DND-41 (cell line): ENCODE results near the gene FAM83B.
"Not testable (repeated sequence)": the region's sequence is repeated elsewhere in the genome, so short reads cannot be mapped to it uniquely, and the experiment has no call there.

Source experiments
- ATAC-seq: fragments of 200-7000 bp; cut with Tn5 transposase; 3 replicates; pipeline ENCODE4 v1.9.1; 2021; ENCODE audit warnings: low read depth; ENCODE audit not compliant: insufficient read depth
- DNase-seq: peaks from one replicate; pipeline ENCODE4 v3.0.0-alpha.2; 2020
- H2AFZ ChIP-seq: 2 replicates; pipeline ENCODE4 v1.6.0; 2012; ENCODE audit warnings: low read depth, low read length
- H3K27ac ChIP-seq: 2 replicates; pipeline ENCODE4 v1.5.1; 2012; ENCODE audit warnings: low read length, inconsistent platforms
- H3K27me3 ChIP-seq: fragments of 200-600 bp; sonication (generic); 2 replicates; pipeline ENCODE4 v1.6.0; 2012; ENCODE audit warnings: low read length, mild to moderate bottlenecking, inconsistent platforms; ENCODE audit not compliant: insufficient read depth, poor library complexity
- H3K36me3 ChIP-seq: 2 replicates; pipeline ENCODE4 v1.5.1; 2012; ENCODE audit warnings: low read length, inconsistent platforms; ENCODE audit not compliant: insufficient read depth
- H3K4me1 ChIP-seq: 2 replicates; pipeline ENCODE4 v1.5.1; 2012; ENCODE audit warnings: mild to moderate bottlenecking, low read length; ENCODE audit not compliant: insufficient read depth
- H3K4me2 ChIP-seq: 2 replicates; pipeline ENCODE4 v1.6.0; 2012; ENCODE audit warnings: mild to moderate bottlenecking, moderate library complexity, low read length, inconsistent platforms; ENCODE audit not compliant: insufficient read depth
- H3K4me3 ChIP-seq, 2 experiments: fragments of 200-600 bp in 1 of 2; shearing (Covaris generic) in 1 of 2; 2 replicates each; pipeline ENCODE4 v1.5.1; 2012 to 2016; ENCODE audit warnings: inconsistent platforms in 2 of 2, low read length in 2 of 2, mild to moderate bottlenecking in 2 of 2, low read depth in 1 of 2, moderate library complexity in 1 of 2
- H3K79me2 ChIP-seq: 2 replicates; pipeline ENCODE4 v1.6.0; 2012; ENCODE audit warnings: low read length, inconsistent platforms; ENCODE audit not compliant: insufficient read depth
- H3K9ac ChIP-seq: 2 replicates; pipeline ENCODE4 v1.6.0; 2012; ENCODE audit warnings: low read depth, mild to moderate bottlenecking, inconsistent platforms, low read length, moderate library complexity
- H3K9me3 ChIP-seq: 2 replicates; pipeline ENCODE4 v1.5.1; 2012; ENCODE audit warnings: low read length, moderate library complexity, mild to moderate bottlenecking, inconsistent platforms; ENCODE audit not compliant: insufficient read depth, severe bottlenecking
- H4K20me1 ChIP-seq: 2 replicates; pipeline ENCODE4 v1.6.0; 2012; ENCODE audit warnings: low read length; ENCODE audit not compliant: insufficient read depth
- EZH2 ChIP-seq: IDR thresholded peaks from 3 replicates; pipeline ENCODE4 v1.6.1; 2012; ENCODE audit warnings: borderline replicate concordance, low read depth, mild to moderate bottlenecking, moderate library complexity, low read length, inconsistent platforms; ENCODE audit not compliant: severe bottlenecking
- TF ChIP-seq, protein P1 (sequence below): IDR thresholded peaks from 2 replicates; pipeline ENCODE4 v1.5.1; 2012; ENCODE audit warnings: borderline replicate concordance, low read length, moderate library complexity, mild to moderate bottlenecking; ENCODE audit not compliant: poor library complexity, severe bottlenecking; ENCODE audit errors: extremely low read depth

FAM83B gene

DNA sequence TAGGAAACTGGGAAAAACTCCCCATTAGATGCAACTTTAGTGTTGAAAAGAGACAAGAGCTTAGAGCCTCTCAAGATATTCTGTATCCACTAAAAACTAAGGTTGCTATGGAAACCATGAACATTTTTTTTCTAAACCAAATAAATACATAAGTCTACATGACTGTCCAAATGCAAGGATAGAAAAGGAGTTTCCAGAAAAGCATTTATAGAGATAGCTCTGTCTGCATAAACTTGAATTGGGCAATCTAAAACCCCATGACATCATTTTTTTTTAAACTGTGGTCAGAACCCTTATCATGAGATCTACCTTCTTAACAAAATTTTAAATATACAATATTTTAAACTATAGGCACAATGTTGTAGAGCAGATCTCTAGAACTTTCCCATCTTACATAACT lies 36.4 kb upstream of the FAM83B start:
- Histone ChIP-seq H2AFZ (no peak overlapping the region), H3K9ac (no peak overlapping the region), H3K9me3 (no peaks in the 10 kb centered on the region), H3K27me3 (no peaks in the 10 kb centered on the region), H3K36me3 (no peaks in the 10 kb centered on the region), H3K4me2 (no peak overlapping the region), H3K4me3 (no peak overlapping the region), H3K27ac (no peak overlapping the region), H4K20me1 (no peaks in the 10 kb centered on the region), H3K4me1 (no peaks in the 10 kb centered on the region), H3K79me2 (no peaks in the 10 kb centered on the region)
- ATAC-seq (no peak), DNase-seq (no peak)
- no peak for TF ChIP-seq EZH2
- TF ChIP-seq, protein P1, sequence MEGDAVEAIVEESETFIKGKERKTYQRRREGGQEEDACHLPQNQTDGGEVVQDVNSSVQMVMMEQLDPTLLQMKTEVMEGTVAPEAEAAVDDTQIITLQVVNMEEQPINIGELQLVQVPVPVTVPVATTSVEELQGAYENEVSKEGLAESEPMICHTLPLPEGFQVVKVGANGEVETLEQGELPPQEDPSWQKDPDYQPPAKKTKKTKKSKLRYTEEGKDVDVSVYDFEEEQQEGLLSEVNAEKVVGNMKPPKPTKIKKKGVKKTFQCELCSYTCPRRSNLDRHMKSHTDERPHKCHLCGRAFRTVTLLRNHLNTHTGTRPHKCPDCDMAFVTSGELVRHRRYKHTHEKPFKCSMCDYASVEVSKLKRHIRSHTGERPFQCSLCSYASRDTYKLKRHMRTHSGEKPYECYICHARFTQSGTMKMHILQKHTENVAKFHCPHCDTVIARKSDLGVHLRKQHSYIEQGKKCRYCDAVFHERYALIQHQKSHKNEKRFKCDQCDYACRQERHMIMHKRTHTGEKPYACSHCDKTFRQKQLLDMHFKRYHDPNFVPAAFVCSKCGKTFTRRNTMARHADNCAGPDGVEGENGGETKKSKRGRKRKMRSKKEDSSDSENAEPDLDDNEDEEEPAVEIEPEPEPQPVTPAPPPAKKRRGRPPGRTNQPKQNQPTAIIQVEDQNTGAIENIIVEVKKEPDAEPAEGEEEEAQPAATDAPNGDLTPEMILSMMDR: no peak

DNA sequence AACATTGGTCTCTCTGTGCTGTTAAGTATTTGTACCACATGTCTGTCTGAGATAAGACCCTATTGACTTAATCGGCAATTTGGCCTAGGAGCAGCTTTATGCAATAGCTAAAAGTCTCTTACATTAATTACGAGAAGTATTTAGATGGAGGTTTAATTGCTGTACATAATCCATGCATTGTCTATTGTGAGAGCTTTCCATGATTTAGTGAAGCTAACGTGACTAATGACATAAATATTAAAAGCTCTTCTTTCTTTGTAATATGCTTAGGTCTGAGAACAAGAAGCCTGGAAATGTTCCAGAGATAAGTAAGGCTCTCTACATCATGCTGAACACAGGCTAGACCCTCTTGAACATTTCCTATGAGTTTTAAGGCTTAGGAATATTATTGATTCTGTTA lies 32.7 kb upstream of the FAM83B start:
- H3K9me3 ChIP-seq: no peaks in the 10 kb centered on the region
- no peak overlapping the region for H3K4me2 ChIP-seq
- ATAC-seq (no peak), DNase-seq (no peak)
- no peaks in the 10 kb centered on the region for H4K20me1 ChIP-seq
- H3K4me1 ChIP-seq: no peaks in the 10 kb centered on the region
- H3K79me2 ChIP-seq: no peaks in the 10 kb centered on the region
- no peaks in the 10 kb centered on the region for H3K27me3 ChIP-seq
- no peak for TF ChIP-seq EZH2
- TF ChIP-seq, protein P1: no peak
- no peak overlapping the region for H3K4me3 ChIP-seq
- no peaks in the 10 kb centered on the region for H3K36me3 ChIP-seq
- no peak overlapping the region for H2AFZ ChIP-seq
- no peak overlapping the region for H3K9ac ChIP-seq
- H3K27ac ChIP-seq: no peak overlapping the region

DNA sequence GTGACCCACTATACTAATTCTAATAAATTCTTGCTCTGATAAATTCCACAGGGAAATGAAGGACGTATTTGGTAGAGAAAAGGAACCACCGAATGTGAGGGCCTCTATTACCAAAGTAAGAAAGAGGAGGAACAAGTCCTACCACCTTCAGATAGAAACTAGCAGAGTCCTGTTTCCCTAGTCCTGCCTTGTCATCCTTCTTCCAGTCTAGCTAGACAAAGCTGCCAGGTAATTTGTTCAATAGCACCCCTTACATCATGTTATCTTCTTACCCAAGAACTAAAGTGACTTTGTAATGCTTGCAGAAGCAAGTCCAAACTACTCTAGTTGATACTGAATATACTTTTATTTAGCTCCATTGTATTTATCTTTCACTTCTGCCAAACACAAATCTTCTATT lies 29.3 kb upstream of the FAM83B start:
- ATAC-seq (no peak), DNase-seq (no peak)
- Histone ChIP-seq H3K9me3 (no peaks in the 10 kb centered on the region), H3K4me2 (no peak overlapping the region), H3K36me3 (no peaks in the 10 kb centered on the region), H3K27me3 (no peaks in the 10 kb centered on the region), H3K27ac (no peak overlapping the region), H3K4me1 (no peaks in the 10 kb centered on the region), H3K4me3 (no peak overlapping the region), H3K9ac (no peak overlapping the region), H2AFZ (no peak overlapping the region), H4K20me1 (no peaks in the 10 kb centered on the region), H3K79me2 (no peaks in the 10 kb centered on the region)
- no peak for TF ChIP-seq EZH2
- TF ChIP-seq, protein P1: no peak

DNA sequence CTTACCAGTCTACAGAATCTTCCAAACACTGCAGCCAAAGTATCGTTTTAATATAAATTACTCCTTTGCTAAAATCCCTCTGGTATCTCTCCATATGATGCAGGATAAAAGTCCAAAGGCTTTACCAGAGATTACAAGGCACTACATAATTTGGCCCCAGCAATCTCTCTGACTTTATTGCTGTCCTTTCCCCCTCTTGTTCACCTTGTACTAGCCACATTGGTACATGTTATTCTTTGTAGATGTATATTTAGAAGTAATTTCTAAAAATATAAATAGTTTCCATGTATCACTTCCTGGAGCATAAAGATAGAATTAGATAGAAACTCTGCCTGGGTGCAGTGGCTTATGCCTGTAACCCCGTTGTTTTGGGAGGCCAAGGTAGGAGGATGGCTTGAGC lies 28.7 kb upstream of the FAM83B start:
- no peak for ATAC-seq
- H3K4me1 ChIP-seq: no peaks in the 10 kb centered on the region
- no peak overlapping the region for H2AFZ ChIP-seq
- H3K4me2 ChIP-seq: no peak overlapping the region
- no peaks in the 10 kb centered on the region for H4K20me1 ChIP-seq
- H3K36me3 ChIP-seq: no peaks in the 10 kb centered on the region
- no peaks in the 10 kb centered on the region for H3K9me3 ChIP-seq
- no peak overlapping the region for H3K4me3 ChIP-seq
- no peaks in the 10 kb centered on the region for H3K27me3 ChIP-seq
- TF ChIP-seq, protein P1: no peak
- no peak for TF ChIP-seq EZH2
- DNase-seq: no peak
- no peak overlapping the region for H3K27ac ChIP-seq
- no peaks in the 10 kb centered on the region for H3K79me2 ChIP-seq
- H3K9ac ChIP-seq: no peak overlapping the region

DNA sequence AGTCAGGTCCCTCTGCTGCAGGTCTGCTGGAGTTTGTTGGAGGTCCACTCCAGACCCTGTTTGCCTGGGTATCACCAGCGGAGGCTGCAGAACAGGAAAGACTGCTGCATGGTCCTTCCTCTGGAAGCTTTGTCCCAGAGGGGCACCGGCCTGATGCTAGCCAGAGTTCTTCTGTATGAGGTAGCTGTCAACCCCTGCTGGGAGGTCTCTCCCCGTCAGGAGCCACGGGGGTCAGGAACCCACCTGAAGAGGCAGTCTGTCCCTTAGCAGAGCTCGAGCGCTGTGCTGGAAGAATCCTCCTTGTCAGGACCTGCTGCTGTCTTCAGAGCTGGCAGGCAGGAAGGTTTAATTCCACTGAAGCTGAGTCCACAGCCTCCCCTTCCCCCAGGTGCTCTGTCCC lies 22.3 kb upstream of the FAM83B start:
- not testable (repeated sequence) for H4K20me1 ChIP-seq, H3K4me3 ChIP-seq, H3K27ac ChIP-seq, H3K9me3 ChIP-seq, H3K4me1 ChIP-seq, H3K4me2 ChIP-seq, DNase-seq, H3K36me3 ChIP-seq, ATAC-seq, H3K9ac ChIP-seq, H3K27me3 ChIP-seq, H3K79me2 ChIP-seq, H2AFZ ChIP-seq
